CMK (cell line): Measurements from ENCODE around the gene GALNS.
"Not testable (repeated sequence)": the region's sequence is repeated elsewhere in the genome, so short reads cannot be mapped to it uniquely, and the experiment has no call there.

ENCODE experiments used
- DNase-seq: peaks from one replicate; pipeline ENCODE4 v3.0.0-alpha.2; 2010; ENCODE audit warnings: low read depth

GALNS gene

GRCh38 chr16:88805340-88805715, 51.4 kb downstream of the GALNS start:
- no peak for DNase-seq

- no peak for DNase-seq
Observed at GRCh38 chr16:88804552-88805339, 52.0 kb downstream of the GALNS start.

- no peak for DNase-seq
Observed at GRCh38 chr16:88804173-88804551, 52.6 kb downstream of the GALNS start.

- no peak for DNase-seq
Observed at GRCh38 chr16:88803264-88803987, 53.3 kb downstream of the GALNS start, which contains the start of gene CDT1. TSS of gene CDT1 (plus strand) at chr16:88803789. CDS start at chr16:88803832, 43 bp downstream.

GRCh38 chr16:88800277-88800592, 56.5 kb downstream of the GALNS start:
- DNase-seq = no peak

GRCh38 chr16:88799569-88800276, 57.0 kb downstream of the GALNS start:
- DNase-seq = peak; percentile 92

- no peak for DNase-seq
Observed at GRCh38 chr16:88798772-88799455, 57.8 kb downstream of the GALNS start.

- no peak for DNase-seq
Observed at GRCh38 chr16:88798073-88798472, 58.7 kb downstream of the GALNS start.

GRCh38 chr16:88796278-88796677, 60.5 kb downstream of the GALNS start:
- no peak for DNase-seq

- DNase-seq = peak; percentile 79
Observed at GRCh38 chr16:88793251-88793954, 63.3 kb downstream of the GALNS start.

- no peak for DNase-seq
Observed at GRCh38 chr16:88792668-88793250, 64.0 kb downstream of the GALNS start.

- DNase-seq = no peak
Observed at GRCh38 chr16:88792078-88792550, 64.6 kb downstream of the GALNS start.

GRCh38 chr16:88790312-88791211, 66.2 kb downstream of the GALNS start:
- peak; percentile 74 for DNase-seq

GRCh38 chr16:88789594-88789993, 67.2 kb downstream of the GALNS start:
- no peak for DNase-seq

GRCh38 chr16:88788749-88789148, 68.0 kb downstream of the GALNS start:
- not testable (repeated sequence) for DNase-seq

- no peak for DNase-seq
Observed at GRCh38 chr16:88787579-88788314, 69.0 kb downstream of the GALNS start.

- no peak for DNase-seq
Observed at GRCh38 chr16:88785106-88785924, 71.4 kb downstream of the GALNS start, which contains the start of gene PIEZO1. TSS of gene PIEZO1 (minus strand) at chr16:88785220. CDS start at chr16:88784964, 256 bp downstream.

GRCh38 chr16:88784856-88785105, 72.0 kb downstream of the GALNS start:
- no peak for DNase-seq
